Fibroblast of lung (primary cell): Measurements from ENCODE around the gene IL6R. TPM values are rescaled to one million over a fixed set of nuclear protein-coding genes. Genes with fewer than 3 reads are reported as not detected.
A peak's percentile ranks its signal among the peaks of the same experiment; 100 is the strongest.

Source experiments
- DNase-seq, 2 donors: peaks; one replicate each; pipeline versions ENCODE4 v3.0.0 to v3.0.0-alpha.2; 2010; ENCODE audit warnings: low read depth in 2 of 2
- H2AFZ ChIP-seq: 2 replicates; pipeline ENCODE4 v1.5.1; 2012; ENCODE audit warnings: low read length, control low read depth, inconsistent platforms
- H3K27ac ChIP-seq: 2 replicates; pipeline ENCODE4 v1.5.1; 2011; ENCODE audit warnings: low read length, control low read depth; ENCODE audit not compliant: insufficient read depth
- H3K27me3 ChIP-seq: 2 replicates; pipeline ENCODE4 v1.5.1; 2011; ENCODE audit warnings: mild to moderate bottlenecking, low read length; ENCODE audit not compliant: control insufficient read depth, insufficient read depth
- H3K36me3 ChIP-seq: 2 replicates; pipeline ENCODE4 v1.5.1; 2011; ENCODE audit warnings: low read length; ENCODE audit not compliant: control insufficient read depth, insufficient read depth
- H3K4me1 ChIP-seq: 2 replicates; pipeline ENCODE4 v1.5.1; 2011; ENCODE audit warnings: low read length; ENCODE audit not compliant: control insufficient read depth, insufficient read depth; ENCODE audit errors: extremely low read depth
- H3K4me2 ChIP-seq: 2 replicates; pipeline ENCODE4 v1.5.1; 2011; ENCODE audit warnings: low read length, control low read depth; ENCODE audit not compliant: insufficient read depth; ENCODE audit errors: extremely low read depth
- H3K4me3 ChIP-seq, 4 experiments: fragments of 200-600 bp in 1 of 4; sonication (generic) in 1 of 4; replicated peaks in 1 of 4; 2 replicates each; pipeline ENCODE4 v1.5.1; 2011 to 2016; ENCODE audit warnings: low read length in 4 of 4, low read depth in 3 of 4, mild to moderate bottlenecking in 3 of 4, control low read depth in 2 of 4, inconsistent platforms in 1 of 4, mixed read lengths in 1 of 4; ENCODE audit not compliant: insufficient read depth in 1 of 4; ENCODE audit errors: control extremely low read depth in 1 of 4
- H3K79me2 ChIP-seq: 2 replicates; pipeline ENCODE4 v1.5.1; 2012; ENCODE audit warnings: mild to moderate bottlenecking, low read length, inconsistent platforms; ENCODE audit not compliant: control insufficient read depth, insufficient read depth
- H3K9ac ChIP-seq: 2 replicates; pipeline ENCODE4 v1.5.1; 2011; ENCODE audit warnings: mild to moderate bottlenecking, low read length, control low read depth; ENCODE audit not compliant: insufficient read depth
- H3K9me3 ChIP-seq: 2 replicates; pipeline ENCODE4 v1.5.1; 2012; ENCODE audit warnings: low read depth, low read length; ENCODE audit not compliant: control insufficient read depth, insufficient read depth
- H4K20me1 ChIP-seq: 2 replicates; pipeline ENCODE4 v1.5.1; 2011; ENCODE audit warnings: low read length; ENCODE audit not compliant: control insufficient read depth, insufficient read depth; ENCODE audit errors: extremely low read depth
- CTCF ChIP-seq, 2 donors: IDR thresholded peaks in 1 of 2; conservative IDR thresholded peaks in 1 of 2; 1 replicate in 1 of 2; 2 replicates in 1 of 2; pipeline ENCODE4 v1.5.1; 2011 to 2012; ENCODE audit warnings: low read length in 2 of 2, control low read depth in 1 of 2, inconsistent platforms in 1 of 2, low read depth in 1 of 2, mild to moderate bottlenecking in 1 of 2
- EZH2 ChIP-seq: IDR thresholded peaks from 2 replicates; pipeline ENCODE4 v1.5.1; 2012; ENCODE audit warnings: low read length, control low read depth, mild to moderate bottlenecking; ENCODE audit errors: missing control alignments
- polyA plus RNA-seq, 2 donors: library from polyadenylated mRNA; depleted of rRNA in 1 of 2; stranded (reverse) in 1 of 2; unstranded in 1 of 2; fragments of >200 nt; gene quantifications; 2 replicates each; pipeline ENCODE4 v1.2.1, GENCODE V29; 2011 to 2012; ENCODE audit warnings: missing spikeins in 1 of 2
- total RNA-seq: library from RNA; depleted of rRNA; stranded (reverse); fragments of >200 nt; gene quantifications from 2 replicates; pipeline ENCODE4 v1.2.1, GENCODE V29; 2014

Gene IL6R
- total and polyA plus RNA-seq, 2 donors (not counting 1 experiment from before 2014, with no cell fraction given) = 21.0 to 22.7 TPM

GRCh38 chr1:154476791-154477190, 71.6 kb downstream of the IL6R start:
- no peak for TF ChIP-seq CTCF (conservative IDR thresholded peaks at IDR 0.05 in 1 of 2, IDR thresholded peaks at IDR 0.05 in 1 of 2; ENCODE audit: low read depth in 1 of 2, low read length in 2 of 2)

GRCh38 chr1:154478013-154478412, 72.9 kb downstream of the IL6R start:
- no peak for DNase-seq
- TF ChIP-seq EZH2 (no peak), CTCF (conservative IDR thresholded peaks at IDR 0.05 in 1 of 2, IDR thresholded peaks at IDR 0.05 in 1 of 2; ENCODE audit: low read depth in 1 of 2, low read length in 2 of 2) (no peak)
- Histone ChIP-seq H2AFZ (no peak overlapping the region), H3K4me3 (no peak overlapping the region), H3K9ac (no peak overlapping the region), H4K20me1 (no peaks in the 10 kb centered on the region), H3K79me2 (no peaks in the 10 kb centered on the region), H3K4me1 (peaks cover 5% of the 10 kb centered on the region), H3K9me3 (no peaks in the 10 kb centered on the region), H3K27ac (no peak overlapping the region), H3K27me3 (no peaks in the 10 kb centered on the region), H3K36me3 (no peaks in the 10 kb centered on the region), H3K4me2 (no peak overlapping the region)

More at GRCh38 chr1:154476791-154477190, 71.6 kb downstream of the IL6R start:
- H2AFZ ChIP-seq = no peak overlapping the region
- no peaks in the 10 kb centered on the region for H3K27me3 ChIP-seq
- no peaks in the 10 kb centered on the region for H3K9me3 ChIP-seq
- H3K9ac ChIP-seq = no peak overlapping the region
- no peaks in the 10 kb centered on the region for H3K36me3 ChIP-seq
- DNase-seq = no peak
- no peaks in the 10 kb centered on the region for H4K20me1 ChIP-seq
- no peaks in the 10 kb centered on the region for H3K79me2 ChIP-seq
- no peak overlapping the region for H3K4me2 ChIP-seq
- H3K4me1 ChIP-seq = peaks cover 5% of the 10 kb centered on the region
- no peak overlapping the region for H3K27ac ChIP-seq
- H3K4me3 ChIP-seq = no peak overlapping the region

- Histone ChIP-seq H3K27ac (no peak overlapping the region), H4K20me1 (no peaks in the 10 kb centered on the region), H3K4me2 (no peak overlapping the region), H3K4me3 (no peak overlapping the region), H2AFZ (no peak overlapping the region), H3K9me3 (no peaks in the 10 kb centered on the region), H3K36me3 (no peaks in the 10 kb centered on the region), H3K79me2 (no peaks in the 10 kb centered on the region), H3K27me3 (no peaks in the 10 kb centered on the region), H3K4me1 (peaks cover 5% of the 10 kb centered on the region), H3K9ac (no peak overlapping the region)
- DNase-seq = peak; percentile 19 to 29
- TF ChIP-seq EZH2 = no peak
- TF ChIP-seq CTCF (conservative IDR thresholded peaks at IDR 0.05 in 1 of 2, IDR thresholded peaks at IDR 0.05 in 1 of 2; ENCODE audit: low read depth in 1 of 2, low read length in 2 of 2) = no peak
Measured at GRCh38 chr1:154478639-154479038, 73.5 kb downstream of the IL6R start.
